ENCODE results near the gene KRTAP12-2.

- TF ChIP-seq POLR2A (IDR thresholded peaks at IDR 0.05; ENCODE audit: low read depth, low read length) (no peak), TAF1 (IDR thresholded peaks at IDR 0.05; ENCODE audit: low read depth, low read length) (no peak)
Observed at GRCh38 chr21:44618909-44619308, 47.8 kb downstream of the KRTAP12-2 start.
